ENCODE data around the gene GOLGB1.
"Not testable (repeated sequence)": the region's sequence is repeated elsewhere in the genome, so short reads cannot be mapped to it uniquely, and the experiment has no call there.

The GOLGB1 gene, protein sequence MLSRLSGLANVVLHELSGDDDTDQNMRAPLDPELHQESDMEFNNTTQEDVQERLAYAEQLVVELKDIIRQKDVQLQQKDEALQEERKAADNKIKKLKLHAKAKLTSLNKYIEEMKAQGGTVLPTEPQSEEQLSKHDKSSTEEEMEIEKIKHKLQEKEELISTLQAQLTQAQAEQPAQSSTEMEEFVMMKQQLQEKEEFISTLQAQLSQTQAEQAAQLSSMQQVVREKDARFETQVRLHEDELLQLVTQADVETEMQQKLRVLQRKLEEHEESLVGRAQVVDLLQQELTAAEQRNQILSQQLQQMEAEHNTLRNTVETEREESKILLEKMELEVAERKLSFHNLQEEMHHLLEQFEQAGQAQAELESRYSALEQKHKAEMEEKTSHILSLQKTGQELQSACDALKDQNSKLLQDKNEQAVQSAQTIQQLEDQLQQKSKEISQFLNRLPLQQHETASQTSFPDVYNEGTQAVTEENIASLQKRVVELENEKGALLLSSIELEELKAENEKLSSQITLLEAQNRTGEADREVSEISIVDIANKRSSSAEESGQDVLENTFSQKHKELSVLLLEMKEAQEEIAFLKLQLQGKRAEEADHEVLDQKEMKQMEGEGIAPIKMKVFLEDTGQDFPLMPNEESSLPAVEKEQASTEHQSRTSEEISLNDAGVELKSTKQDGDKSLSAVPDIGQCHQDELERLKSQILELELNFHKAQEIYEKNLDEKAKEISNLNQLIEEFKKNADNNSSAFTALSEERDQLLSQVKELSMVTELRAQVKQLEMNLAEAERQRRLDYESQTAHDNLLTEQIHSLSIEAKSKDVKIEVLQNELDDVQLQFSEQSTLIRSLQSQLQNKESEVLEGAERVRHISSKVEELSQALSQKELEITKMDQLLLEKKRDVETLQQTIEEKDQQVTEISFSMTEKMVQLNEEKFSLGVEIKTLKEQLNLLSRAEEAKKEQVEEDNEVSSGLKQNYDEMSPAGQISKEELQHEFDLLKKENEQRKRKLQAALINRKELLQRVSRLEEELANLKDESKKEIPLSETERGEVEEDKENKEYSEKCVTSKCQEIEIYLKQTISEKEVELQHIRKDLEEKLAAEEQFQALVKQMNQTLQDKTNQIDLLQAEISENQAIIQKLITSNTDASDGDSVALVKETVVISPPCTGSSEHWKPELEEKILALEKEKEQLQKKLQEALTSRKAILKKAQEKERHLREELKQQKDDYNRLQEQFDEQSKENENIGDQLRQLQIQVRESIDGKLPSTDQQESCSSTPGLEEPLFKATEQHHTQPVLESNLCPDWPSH (N-terminal part only)

DNA sequence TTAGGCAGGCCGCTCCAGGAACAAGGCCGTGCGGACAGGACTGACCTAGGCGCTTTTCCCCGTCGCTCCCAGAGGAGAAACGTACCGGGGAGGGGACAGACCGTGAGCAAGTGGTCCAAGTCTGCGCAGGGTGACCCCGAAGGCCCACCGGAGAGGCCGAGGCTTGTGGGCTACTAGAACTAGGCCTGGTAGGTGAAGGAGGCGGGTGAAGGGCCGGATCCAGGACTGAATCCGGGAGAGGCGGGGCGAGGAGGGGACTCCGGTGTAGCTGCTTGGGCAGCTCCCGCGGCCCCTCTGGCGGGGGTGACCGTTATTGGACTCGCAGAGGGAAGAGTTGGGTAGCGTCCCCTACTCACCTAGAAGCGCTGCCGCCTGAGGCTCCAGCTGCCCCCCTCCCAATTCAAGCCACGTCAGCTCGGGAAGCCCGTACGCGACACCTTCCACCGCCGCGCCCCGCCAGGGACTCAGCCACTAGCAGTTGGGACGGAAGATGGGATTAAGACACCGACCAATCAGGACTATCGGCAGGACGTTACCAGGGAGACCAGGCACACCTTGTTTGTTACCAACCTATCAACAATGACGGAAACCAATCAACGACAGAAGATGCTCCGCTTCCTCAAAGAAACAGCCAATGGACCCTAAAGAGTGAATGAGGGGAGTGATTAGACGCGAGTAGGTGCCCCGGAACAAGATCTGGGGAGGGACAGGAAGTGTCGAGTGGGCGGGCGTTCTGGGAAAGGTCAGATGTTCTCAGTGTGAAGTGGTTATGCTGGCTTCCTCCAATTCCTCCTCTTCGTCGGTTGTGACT lies at the start of gene GOLGB1:
TSS of gene GOLGB1 (minus strand) at position 466 of the 811 bp plus-strand sequence. CDS start 18,770 bp downstream, outside the sequence.
- TF ChIP-seq, protein P1, sequence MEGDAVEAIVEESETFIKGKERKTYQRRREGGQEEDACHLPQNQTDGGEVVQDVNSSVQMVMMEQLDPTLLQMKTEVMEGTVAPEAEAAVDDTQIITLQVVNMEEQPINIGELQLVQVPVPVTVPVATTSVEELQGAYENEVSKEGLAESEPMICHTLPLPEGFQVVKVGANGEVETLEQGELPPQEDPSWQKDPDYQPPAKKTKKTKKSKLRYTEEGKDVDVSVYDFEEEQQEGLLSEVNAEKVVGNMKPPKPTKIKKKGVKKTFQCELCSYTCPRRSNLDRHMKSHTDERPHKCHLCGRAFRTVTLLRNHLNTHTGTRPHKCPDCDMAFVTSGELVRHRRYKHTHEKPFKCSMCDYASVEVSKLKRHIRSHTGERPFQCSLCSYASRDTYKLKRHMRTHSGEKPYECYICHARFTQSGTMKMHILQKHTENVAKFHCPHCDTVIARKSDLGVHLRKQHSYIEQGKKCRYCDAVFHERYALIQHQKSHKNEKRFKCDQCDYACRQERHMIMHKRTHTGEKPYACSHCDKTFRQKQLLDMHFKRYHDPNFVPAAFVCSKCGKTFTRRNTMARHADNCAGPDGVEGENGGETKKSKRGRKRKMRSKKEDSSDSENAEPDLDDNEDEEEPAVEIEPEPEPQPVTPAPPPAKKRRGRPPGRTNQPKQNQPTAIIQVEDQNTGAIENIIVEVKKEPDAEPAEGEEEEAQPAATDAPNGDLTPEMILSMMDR (IDR thresholded peaks at IDR 0.05; ENCODE audit: insufficient read depth, low read depth, low read length, missing control alignments): no peak
- peak; percentile 99 for DNase-seq (ENCODE audit: low read depth)
- peak within 1 kb of the TSS; percentile 93 for H3K4me3 ChIP-seq (ENCODE audit: low read depth, low read length)

DNA sequence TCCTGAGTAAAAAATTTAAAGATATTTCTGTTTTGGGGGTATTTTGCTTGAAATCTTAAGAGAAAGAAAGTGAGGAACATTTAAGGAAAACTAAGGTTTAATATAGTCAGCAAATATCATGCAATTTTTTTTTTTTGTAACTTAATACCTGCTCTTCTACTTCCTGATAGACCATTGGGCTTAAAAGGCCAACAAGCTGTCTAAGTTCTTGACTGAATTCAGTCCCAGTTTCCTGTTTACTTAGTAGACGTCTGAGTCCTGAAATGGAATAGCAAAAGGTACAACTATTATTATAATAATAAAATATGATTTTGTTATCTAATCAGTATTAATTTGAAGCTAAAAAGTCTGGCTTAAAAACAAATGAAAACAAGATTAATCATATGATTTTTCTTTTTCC lies 47.4 kb upstream of the GOLGB1 start:
- no peak for DNase-seq (ENCODE audit: low read depth)
- no peak overlapping the region for H3K4me3 ChIP-seq (ENCODE audit: low read depth, low read length)
- TF ChIP-seq, protein P1 (IDR thresholded peaks at IDR 0.05; ENCODE audit: insufficient read depth, low read depth, low read length, missing control alignments): no peak

DNA sequence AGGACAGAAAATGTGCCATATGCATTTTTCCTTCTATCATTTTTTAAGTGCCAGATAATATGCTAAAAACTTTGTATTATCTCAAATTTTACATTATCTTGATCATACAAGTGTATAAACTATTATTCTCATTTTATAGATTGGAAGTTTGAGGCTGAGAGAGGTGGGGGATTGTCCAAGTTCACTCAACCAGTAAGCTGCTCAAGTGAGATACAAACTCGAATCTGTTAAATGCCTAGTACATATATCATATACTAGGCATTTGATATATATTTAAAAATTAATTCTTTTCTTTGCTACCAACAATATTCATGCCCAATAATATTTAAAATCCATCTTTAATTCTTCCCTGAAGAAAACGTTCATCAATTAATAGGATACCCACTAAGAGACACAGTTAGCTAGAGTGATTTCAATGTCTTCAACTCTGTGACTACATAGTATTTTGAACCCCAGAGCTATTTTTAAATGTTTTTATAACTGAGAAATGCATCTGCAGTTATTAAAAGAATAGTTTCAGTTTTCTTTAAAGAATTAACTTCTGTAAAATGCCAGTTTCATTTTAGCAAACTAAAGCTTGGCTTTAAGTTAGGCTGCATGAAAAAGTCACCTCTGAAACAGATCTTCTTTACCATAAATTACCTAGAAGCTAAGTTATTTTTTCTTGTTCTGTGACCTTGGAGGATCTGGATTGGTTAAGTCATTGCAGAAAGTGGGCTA lies 44.9 kb upstream of the GOLGB1 start:
- H3K4me3 ChIP-seq (ENCODE audit: low read depth, low read length): no peak overlapping the region
- TF ChIP-seq, protein P1 (IDR thresholded peaks at IDR 0.05; ENCODE audit: insufficient read depth, low read depth, low read length, missing control alignments): no peak
- DNase-seq (ENCODE audit: low read depth): peak; percentile 50

DNA sequence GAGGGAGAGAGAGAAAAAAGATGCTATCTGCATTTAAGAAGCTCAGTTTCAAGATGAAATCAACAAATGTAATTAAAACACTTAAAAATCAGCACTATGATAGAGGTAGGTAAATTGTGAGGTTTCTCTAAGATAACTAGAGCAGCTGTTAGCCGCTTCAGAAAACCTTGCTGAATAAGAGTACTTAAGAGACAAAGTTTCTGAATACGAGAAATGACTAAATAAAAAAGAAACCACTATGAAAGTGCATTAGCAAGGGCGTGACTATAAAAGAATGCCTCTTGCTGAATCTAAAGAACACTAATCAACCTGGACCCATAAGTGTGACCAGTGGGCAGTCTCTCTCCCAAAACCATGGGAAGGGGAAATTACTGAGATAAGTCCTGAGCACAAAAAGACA lies 43.5 kb upstream of the GOLGB1 start:
- no peak overlapping the region for H3K4me3 ChIP-seq (ENCODE audit: low read depth, low read length)
- peak; percentile 13 for DNase-seq (ENCODE audit: low read depth)
- TF ChIP-seq, protein P1 (IDR thresholded peaks at IDR 0.05; ENCODE audit: insufficient read depth, low read depth, low read length, missing control alignments): no peak

DNA sequence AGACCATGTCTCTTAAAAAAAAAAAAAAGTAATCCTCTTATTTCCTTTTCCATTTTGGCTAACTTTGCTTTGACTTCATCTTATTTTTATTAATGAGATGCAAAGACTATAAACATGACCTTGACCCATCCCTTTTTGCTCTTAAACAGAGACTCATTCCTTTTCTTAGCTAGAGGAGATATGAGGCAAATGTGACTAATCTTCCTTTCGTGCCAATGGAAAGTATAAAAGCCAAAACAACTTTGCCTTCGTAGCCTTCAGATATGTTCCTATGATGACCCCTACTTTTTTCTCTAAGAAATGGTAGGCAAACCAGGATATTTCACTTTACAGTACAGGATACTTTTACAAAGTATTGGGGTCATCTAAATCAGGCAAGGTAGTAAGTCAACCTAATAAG lies 36.9 kb upstream of the GOLGB1 start:
- TF ChIP-seq, protein P1 (IDR thresholded peaks at IDR 0.05; ENCODE audit: insufficient read depth, low read depth, low read length, missing control alignments): no peak
- no peak overlapping the region for H3K4me3 ChIP-seq (ENCODE audit: low read depth, low read length)
- no peak for DNase-seq (ENCODE audit: low read depth)

DNA sequence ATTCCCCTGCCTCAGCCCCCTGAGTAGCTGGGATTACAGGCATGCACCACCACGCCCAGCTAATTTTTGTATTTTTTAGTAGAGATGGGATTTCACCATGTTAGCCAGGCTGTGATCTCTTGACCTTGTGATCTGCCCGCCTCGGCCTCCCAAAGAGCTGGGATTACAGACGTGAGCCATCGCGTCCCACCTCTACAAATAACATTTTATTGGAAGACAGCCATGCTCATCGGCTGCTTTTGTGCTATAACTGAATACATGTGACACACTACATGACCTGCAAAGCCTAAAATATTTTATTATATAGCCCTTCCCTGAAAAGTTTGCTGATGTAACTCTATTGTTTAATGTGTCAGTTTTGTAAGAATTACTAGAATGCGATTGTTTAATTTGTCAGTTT lies 33.2 kb upstream of the GOLGB1 start:
- not testable (repeated sequence) for DNase-seq (ENCODE audit: low read depth); H3K4me3 ChIP-seq (ENCODE audit: low read depth, low read length)
